ENCODE measurements around the gene CCDC88A.

- TF ChIP-seq CTCF (conservative IDR thresholded peaks at IDR 0.05; ENCODE audit: low read length): no peak
- TF ChIP-seq EZH2phosphoT487 (IDR thresholded peaks at IDR 0.05; ENCODE audit: borderline replicate concordance, low read depth, low read length): no peak
Observed at GRCh38 chr2:55277310-55277709, 142.3 kb downstream of the CCDC88A start.
